HG03442 (cell line): ENCODE data around the gene IL1RAP.
"Not testable (repeated sequence)": the region's sequence is repeated elsewhere in the genome, so short reads cannot be mapped to it uniquely, and the experiment has no call there.

ENCODE experiments used
- ATAC-seq: cut with Tn5 transposase; IDR thresholded peaks from one replicate; pipeline ENCODE4 v1.9.1; 2021; ENCODE audit warnings: mild to moderate bottlenecking, moderate library complexity; ENCODE audit not compliant: unreplicated experiment

The IL1RAP gene

DNA sequence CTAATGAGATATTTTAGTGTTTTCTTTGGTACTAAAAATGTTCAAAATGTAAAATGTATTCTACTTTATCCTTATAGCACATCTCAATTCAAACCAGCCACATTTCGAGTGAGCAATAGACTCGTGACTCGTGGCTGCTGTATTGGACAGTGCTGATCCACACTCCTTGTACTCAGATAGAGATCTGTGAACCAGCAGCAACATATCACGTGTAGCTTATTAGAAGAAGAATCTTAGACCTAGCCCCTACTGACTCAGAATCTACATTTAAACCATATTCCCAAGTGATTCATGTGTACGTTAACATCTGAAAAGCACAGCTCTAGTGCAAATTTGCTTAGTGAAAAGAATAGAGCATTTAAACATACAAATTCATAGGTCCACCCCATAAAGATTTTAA lies 130.9 kb downstream of the IL1RAP start:
- no peak for ATAC-seq

GRCh38 chr3:190645932-190646460 lies 132.1 kb downstream of the IL1RAP start:
- ATAC-seq, result no peak

GRCh38 chr3:190646996-190647395 lies 133.1 kb downstream of the IL1RAP start:
- ATAC-seq, result no peak

GRCh38 chr3:190655933-190656332 lies 142.0 kb downstream of the IL1RAP start:
- no peak for ATAC-seq

GRCh38 chr3:190658106-190658505 lies 144.2 kb downstream of the IL1RAP start:
- no peak for ATAC-seq

DNA sequence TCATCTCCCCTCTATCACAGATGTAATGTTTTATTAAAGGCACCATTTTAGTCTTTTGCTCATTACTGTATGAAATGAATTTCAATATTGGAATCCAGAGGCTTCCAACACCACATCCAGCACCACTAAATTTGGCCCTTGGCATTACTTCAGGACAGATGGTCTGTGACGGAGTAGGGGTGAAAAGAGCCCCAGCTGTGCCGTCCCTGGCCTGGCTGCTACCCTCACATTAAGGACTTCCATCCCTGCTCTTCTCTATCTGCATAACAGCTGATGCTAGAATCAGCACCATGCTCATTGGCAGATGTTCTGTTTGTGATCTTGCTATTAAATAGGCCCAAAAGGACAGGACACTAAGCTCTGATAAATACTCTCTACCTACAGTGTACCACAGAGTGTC lies 152.9 kb downstream of the IL1RAP start:
- ATAC-seq, result no peak

GRCh38 chr3:190671658-190672057 lies 157.8 kb downstream of the IL1RAP start:
- no peak for ATAC-seq

DNA sequence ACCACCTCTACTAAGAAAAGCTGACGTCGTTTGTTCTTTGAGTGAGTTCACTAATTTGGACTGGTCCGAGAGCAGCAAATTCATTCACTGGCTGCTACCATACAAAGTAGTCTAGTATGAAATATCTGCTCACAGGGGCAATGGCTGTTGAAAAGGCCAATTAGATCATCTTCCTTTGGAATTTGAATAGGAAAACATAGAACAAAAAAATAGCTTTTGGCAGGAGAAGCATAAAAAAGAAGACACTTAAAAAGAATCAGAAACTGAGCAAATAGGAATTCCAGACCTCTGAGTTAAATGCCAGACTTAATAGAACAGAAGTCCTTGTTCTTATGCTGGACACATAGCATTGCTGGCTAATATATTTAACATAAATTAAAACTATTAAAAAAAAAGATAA lies 159.3 kb downstream of the IL1RAP start:
- no peak for ATAC-seq

DNA sequence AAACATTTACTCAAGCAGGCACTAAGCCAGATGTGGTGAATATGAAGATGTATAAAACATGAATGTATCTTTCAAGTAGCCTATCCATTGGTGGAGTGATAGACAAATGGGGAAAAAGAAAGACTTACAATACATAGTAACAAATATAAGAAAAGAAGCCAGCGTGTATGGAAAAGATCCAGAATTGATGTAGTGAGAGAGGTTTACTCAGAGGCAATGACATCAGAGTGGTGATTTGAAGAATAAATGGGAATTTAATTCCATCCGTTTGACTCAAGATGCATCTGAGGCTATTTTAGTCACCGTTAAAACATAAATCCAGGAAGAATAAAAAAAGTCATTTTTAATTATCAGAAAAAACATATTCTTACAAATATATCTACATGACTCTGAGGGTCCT lies 162.6 kb downstream of the IL1RAP start:
- ATAC-seq, result no peak

GRCh38 chr3:190677001-190677400 lies 163.1 kb downstream of the IL1RAP start:
- ATAC-seq, result no peak

DNA sequence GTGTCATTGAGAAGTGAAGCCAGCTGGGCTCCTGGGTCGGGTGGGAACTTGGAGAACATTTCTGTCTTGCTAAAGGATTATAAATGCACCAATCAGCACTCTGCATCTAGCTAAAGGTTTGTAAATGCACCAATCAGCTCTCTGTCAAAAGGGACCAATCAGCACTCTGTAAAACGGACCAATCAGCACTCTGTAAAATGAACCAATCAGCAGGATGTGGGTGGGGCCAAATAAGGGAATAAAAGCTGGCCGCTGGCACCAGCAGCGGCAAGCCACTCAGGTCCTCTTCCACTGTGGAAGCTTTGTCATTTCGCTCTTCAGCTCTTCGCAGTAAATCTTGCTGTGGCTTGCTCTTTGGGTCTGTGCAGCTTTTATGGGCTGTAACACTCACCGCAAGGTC lies 164.0 kb downstream of the IL1RAP start:
- not testable (repeated sequence) for ATAC-seq

DNA sequence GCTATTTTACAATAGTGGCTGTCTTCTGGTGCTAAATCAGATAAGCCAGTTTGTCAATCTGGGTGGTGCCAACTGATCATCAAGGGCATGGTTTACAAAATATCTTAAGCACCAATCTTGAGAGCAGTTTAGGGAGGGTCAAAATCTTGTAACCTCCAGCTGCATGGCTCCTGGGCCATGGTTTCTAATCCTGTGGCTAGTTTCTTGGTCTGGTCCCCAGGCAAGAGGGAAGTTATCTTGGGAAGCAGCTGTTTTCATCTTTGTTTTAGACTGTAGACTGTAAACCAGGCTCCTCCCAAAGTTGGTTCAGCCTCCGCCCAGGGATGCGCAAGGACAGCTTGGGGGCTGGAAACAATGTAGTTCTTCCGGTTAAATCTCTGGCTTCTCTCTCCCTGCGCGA lies 166.8 kb downstream of the IL1RAP start:
- ATAC-seq, result no peak

DNA sequence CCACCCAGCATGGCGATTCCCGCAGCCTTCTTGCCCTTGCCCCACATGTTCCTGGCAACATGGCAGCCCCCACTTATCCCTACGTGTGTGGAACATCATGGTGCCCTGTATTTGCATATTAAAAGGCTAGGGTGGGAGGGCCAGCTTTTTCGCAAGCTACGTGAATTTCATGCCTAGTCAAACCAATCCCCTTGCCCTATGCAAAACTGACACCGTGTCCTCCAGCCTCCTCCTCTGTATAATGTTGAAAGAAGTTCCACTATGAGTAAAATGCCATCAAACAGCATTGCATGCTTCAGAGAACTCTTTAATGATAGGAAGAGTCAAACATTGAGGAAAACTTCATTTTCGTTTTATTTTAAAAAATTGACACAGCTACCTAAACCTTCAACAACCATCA lies 170.9 kb downstream of the IL1RAP start:
- no peak for ATAC-seq

DNA sequence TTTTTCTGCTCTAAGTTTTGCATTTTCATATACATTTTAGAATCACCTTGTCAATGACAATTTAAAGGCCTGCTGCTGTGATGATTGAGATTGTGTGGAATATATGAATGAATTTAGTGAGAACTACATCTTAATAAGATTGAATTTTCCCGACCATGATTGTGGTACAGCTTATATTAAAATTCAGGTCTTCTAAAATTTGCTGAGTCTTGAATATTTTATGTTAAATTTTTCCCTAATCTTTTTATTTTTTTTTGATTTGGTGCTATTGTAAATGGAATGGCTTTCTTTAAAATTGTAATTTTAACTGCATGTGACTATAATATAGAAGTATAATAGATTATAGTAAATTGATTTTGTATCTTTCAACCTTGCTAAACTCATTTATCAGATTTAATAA lies 172.1 kb downstream of the IL1RAP start:
- no peak for ATAC-seq

- ATAC-seq, result no peak
These were observed 176.4 kb downstream of the IL1RAP start for GRCh38 chr3:190690246-190690645.

DNA sequence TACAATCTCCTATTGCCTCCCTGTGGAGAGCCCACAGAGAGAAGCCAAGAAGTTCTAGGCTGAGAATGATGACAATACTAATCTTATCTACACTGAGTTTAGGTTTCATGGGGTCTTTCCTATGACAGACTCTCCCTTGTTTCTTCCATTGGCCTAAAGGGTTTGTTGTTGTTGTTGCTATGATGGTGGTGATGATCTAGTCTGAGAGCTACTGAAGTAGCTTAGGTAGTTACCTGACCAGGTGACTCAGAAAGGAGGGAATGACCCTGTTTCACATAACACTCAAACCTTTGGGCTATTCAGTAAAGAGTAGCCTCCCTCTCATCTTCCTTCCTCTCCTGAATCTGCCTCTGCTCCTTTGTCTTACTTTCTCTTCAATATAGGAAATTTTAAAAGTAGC lies 178.4 kb downstream of the IL1RAP start:
- no peak for ATAC-seq

DNA sequence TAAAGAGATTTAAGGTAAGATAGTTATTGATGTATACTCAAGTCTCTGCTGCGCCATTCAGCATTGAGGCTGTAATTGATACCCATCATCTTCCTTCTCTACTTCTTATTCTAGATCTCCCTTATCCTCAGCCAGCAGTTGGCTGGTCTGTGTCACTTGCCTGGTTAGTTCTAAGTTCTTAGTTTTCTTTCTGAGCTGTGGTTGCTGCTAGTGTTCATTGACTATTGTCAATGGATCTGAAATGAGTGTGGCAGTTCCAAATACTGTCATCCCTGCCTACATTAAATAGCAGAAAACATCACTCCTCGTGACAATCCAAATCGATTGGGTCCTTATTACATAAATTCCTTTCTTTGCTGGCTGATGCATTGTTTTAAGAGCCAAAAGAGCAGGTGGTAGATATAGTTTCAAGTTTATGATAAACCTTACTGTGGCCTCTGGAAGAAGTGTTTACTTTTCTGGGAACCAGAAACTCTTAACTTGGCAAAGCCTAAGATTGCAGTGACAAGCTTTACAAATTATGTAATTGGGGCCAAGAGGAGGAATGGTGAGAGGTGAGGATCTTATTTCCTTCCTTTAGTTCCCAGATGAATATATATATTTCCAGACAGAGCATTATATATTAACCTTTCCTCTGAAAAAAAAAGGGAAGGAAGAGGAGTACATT lies 180.6 kb downstream of the IL1RAP start:
- no peak for ATAC-seq

DNA sequence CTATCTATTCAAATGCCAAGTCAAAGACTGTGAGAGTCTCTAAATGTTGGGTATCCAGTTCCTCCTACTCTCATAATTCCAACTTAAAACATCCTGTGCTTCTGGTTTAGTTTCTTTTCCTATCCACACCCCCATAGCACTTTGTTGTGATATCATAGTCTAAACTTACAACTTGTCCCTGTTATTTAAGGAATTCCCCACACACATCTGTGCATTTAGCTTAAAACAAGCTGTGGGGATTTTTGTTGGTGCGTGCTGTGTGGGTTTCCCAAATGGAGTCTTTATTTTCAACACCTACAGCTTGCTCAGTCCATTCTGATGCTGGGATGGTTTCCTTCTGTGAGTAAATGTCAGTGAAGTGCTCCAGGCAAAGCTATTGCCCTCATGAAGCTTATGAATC lies 181.3 kb downstream of the IL1RAP start:
- no peak for ATAC-seq

DNA sequence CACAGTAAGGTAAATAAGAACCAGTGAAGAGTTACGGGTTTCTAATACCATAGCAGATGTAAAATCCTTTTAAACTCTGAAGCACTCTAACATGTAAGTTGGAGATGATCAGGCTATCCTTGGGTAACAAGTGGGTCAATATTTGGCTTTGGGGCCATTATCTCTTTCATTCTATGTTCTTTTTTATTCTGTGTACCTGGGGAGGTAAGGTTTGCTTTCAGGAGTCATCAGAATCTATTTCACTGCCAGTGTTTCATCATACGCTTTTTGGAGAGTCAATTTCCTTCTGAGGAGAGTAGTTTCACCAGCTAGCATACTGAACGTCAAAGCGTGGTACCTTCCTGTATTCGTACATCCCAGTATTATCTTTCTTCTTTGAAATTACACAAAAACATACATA lies 182.1 kb downstream of the IL1RAP start:
- no peak for ATAC-seq

DNA sequence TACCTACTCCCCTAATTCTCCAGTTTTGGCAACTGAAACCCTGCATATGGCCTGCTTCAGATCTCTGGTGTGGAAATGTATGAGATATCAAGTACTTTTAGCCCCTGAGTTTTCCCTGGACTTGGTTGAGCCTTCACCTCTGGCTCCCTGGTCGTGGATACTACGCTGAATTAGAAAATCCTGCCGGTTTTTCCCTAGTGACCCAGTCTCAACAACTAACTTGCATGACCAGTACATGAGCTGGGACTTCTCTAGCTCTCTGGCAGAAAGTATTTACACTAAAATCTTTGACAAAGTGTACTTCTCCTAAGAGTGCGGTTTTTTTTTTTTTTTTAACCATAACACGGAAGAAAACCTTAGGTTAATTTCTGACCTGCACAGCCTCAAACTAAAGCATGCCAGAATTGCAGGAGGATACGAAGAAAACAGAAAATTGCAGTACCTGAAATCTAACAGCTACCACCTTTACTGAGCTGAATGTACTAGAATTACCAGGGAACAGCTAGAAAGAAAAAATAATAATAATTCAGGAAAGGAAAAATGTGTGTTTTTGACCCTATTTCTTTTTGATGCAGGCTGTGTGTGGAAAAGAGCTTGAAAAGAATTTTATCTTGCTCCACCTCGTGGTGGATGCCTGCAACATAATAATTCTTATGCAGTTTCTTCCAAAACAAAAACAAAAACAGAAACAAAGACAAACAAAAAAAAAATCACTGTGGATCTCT lies 183.1 kb downstream of the IL1RAP start:
- ATAC-seq, result no peak

GRCh38 chr3:190697502-190697830 lies 183.6 kb downstream of the IL1RAP start:
- ATAC-seq, result no peak

GRCh38 chr3:190697901-190698300 lies 184.0 kb downstream of the IL1RAP start:
- no peak for ATAC-seq

DNA sequence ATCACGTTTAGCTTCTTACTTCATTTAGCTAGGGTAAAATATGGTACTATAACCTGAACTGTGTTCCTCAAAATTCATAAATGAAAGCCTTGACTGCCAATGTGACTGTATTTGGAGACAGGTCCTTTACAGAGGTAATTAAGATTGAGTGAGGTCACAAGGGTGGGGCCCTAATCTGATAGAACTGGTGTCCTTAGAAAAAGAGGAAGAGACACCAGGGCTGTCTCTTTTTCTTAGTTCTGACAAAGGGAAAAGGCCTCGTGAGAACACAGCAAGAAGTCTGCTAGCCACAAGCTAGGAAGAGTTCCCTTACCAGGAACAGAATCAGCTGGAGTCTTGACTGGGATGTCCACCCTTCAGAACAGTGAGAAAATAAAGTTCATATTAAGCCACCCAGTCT lies 185.9 kb downstream of the IL1RAP start:
- ATAC-seq, result no peak
